Retinal pigment epithelial cell (primary cell): ENCODE results near the gene CALD1.

ENCODE experiments used
- DNase-seq: peaks from one replicate; pipeline ENCODE4 v3.0.0-alpha.2; 2010; ENCODE audit warnings: low read depth
- H3K4me3 ChIP-seq: 2 replicates; pipeline ENCODE4 v1.5.1; 2011; ENCODE audit warnings: mild to moderate bottlenecking, low read length, control low read depth, moderate library complexity
- TF ChIP-seq, protein P1 (sequence below): conservative IDR thresholded peaks from 2 replicates; pipeline ENCODE4 v1.5.1; 2011; ENCODE audit warnings: low read depth, low read length, control low read depth, inconsistent platforms

Gene CALD1

DNA sequence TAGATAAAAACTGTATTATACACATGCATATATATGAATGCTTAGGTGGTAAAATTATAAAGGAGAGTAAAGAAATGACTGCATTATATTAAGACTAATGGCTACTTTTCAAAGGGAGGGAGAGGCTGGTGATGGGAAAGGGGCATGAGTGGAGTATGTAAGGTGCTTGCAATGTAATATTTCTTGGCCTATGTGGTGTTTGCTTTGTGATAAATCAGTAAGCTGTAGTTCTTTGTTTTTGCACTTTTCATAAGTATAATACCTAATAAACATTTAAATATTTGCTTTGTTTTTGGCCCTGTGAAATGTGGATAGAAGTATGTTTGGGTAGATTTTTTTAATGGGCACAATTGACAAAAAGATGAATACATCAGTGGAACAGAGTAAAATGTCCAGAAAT lies 232.8 kb downstream of the CALD1 start:
- TF ChIP-seq, protein P1, sequence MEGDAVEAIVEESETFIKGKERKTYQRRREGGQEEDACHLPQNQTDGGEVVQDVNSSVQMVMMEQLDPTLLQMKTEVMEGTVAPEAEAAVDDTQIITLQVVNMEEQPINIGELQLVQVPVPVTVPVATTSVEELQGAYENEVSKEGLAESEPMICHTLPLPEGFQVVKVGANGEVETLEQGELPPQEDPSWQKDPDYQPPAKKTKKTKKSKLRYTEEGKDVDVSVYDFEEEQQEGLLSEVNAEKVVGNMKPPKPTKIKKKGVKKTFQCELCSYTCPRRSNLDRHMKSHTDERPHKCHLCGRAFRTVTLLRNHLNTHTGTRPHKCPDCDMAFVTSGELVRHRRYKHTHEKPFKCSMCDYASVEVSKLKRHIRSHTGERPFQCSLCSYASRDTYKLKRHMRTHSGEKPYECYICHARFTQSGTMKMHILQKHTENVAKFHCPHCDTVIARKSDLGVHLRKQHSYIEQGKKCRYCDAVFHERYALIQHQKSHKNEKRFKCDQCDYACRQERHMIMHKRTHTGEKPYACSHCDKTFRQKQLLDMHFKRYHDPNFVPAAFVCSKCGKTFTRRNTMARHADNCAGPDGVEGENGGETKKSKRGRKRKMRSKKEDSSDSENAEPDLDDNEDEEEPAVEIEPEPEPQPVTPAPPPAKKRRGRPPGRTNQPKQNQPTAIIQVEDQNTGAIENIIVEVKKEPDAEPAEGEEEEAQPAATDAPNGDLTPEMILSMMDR = no peak
- no peak overlapping the region for H3K4me3 ChIP-seq

More for the DNA sequence above, 232.8 kb downstream of the CALD1 start:
- no peak for DNase-seq
